NCI-H187 (cell line): Measurements from ENCODE around the gene FHAD1.

ENCODE experiments used
- DNase-seq, 2 experiments: peaks; one replicate each; lab custom pipeline; 2025; lab: John Stamatoyannopoulos, UW

The FHAD1 gene

GRCh38 chr1:15436881-15437442 is 189.9 kb downstream of the FHAD1 start:
- DNase-seq: no peak

GRCh38 chr1:15439325-15439724 is 192.3 kb downstream of the FHAD1 start:
- no peak for DNase-seq

DNA sequence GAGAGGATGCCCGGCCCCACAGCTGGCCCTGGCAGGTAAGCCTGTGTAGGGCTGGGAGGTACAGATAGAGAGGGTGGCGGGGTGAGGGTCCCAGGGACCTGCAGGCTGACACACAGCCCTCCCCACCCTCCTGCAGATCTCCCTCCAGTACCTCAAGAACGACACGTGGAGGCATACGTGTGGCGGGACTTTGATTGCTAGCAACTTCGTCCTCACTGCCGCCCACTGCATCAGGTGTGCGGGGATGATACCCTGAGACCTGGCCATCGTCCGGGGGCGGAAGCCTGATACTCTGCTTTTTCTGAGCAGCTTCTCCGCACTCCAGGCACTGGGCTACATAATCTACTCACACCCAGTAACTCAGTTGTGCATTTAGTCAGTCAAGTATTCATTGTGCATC is 193.3 kb downstream of the FHAD1 start:
- no peak for DNase-seq

DNA sequence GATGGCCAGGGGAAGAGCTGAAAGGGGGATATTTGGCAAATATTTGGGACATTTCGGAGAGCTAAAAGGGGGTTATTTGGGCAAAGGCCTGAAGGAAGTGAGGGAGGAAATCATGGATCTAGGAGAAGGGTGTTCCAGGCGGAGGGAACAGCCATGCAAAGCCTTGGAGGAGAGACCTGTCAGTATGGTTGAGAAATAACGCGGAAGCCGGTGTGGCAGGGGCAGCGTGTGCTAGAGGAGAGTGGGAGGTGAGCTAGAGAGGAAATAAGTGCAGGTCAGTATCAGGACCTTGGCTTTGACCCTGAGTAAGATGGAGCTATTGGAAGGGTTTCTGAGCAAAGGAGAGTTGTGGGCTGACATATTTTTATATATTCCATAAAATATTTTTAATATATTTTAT is 194.2 kb downstream of the FHAD1 start:
- no peak for DNase-seq

GRCh38 chr1:15442119-15442518 is 195.1 kb downstream of the FHAD1 start:
- no peak for DNase-seq

DNA sequence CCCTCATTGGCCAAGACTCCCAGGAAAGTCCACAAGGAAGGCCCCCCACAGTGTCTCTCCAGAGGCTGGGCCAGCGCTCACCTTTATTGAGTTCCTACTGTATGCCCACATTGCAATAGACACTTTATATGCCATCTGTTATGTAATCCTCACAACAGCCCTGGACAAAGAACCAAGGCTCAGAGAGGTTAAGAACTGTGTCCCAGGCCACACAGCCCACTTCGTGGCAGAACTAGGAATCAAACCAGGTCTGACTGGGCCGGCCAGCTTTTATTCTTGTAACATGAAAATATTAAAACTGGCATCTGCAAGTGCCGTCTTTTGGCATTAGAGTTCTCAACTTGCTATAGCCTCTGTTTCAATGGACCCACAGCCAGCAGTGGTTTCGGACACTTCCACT is 195.7 kb downstream of the FHAD1 start:
- DNase-seq: no peak

DNA sequence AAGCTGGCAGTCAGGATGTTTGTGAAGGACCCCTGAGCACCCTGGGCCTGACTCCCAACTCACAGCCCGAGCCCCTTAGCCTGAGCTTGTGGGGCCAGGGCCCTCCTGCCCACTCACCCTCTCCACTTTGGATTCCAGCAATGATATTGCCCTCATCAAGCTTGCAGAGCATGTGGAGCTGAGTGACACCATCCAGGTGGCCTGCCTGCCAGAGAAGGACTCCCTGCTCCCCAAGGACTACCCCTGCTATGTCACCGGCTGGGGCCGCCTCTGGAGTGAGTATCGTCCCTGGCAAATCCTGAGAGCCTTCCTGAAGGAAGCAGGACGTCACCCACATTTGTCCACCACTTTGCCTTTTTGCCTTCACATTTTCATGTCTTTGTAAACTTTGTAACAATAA is 196.3 kb downstream of the FHAD1 start:
- DNase-seq: no peak

GRCh38 chr1:15444468-15445389 is 197.7 kb downstream of the FHAD1 start:
- DNase-seq: no peak

- DNase-seq: no peak
These were observed 198.5 kb downstream of the FHAD1 start for GRCh38 chr1:15445390-15446122.

DNA sequence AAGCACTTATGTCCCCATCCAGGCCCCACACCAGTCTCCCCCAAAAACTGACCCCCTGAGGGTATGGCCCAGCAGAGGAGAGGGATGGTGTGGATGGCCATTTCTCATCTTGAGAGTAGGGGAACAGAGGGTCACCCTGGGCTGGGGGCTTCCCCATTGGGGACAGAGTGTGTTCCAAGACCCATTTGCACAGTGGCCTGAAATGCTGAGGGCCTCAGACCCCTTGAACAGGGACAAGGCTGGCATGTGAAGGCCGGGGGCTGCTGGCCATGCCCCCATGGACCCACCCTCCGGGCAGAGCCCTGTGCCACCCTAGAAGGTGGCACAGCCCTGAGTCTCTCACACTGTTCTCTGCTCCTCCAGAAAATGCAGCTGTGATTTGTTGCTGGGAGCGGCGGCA is 199.2 kb downstream of the FHAD1 start:
- no peak for DNase-seq
